ENCODE data around the gene SPTBN5.

Gene SPTBN5

GRCh38 chr15:41861736-41862356, 32.0 kb downstream of the SPTBN5 start:
- DNase-seq = no peak

- no peak for DNase-seq
Observed at GRCh38 chr15:41860049-41860828, 33.6 kb downstream of the SPTBN5 start.

- no peak for DNase-seq
Observed at GRCh38 chr15:41858756-41859155, 35.1 kb downstream of the SPTBN5 start.

- no peak for DNase-seq
Observed at GRCh38 chr15:41857316-41857715, 36.5 kb downstream of the SPTBN5 start.

GRCh38 chr15:41856716-41857115, 37.1 kb downstream of the SPTBN5 start:
- DNase-seq = no peak

- no peak for DNase-seq
Observed at GRCh38 chr15:41856262-41856661, 37.6 kb downstream of the SPTBN5 start.

- DNase-seq = no peak
Observed at GRCh38 chr15:41855261-41855961, 38.4 kb downstream of the SPTBN5 start.

- DNase-seq = no peak
Observed at GRCh38 chr15:41854443-41854842, 39.4 kb downstream of the SPTBN5 start.

GRCh38 chr15:41853831-41854230, 40.0 kb downstream of the SPTBN5 start:
- DNase-seq = no peak

- DNase-seq = no peak
Observed at GRCh38 chr15:41852736-41853590, 40.9 kb downstream of the SPTBN5 start.

GRCh38 chr15:41851755-41852370, 42.0 kb downstream of the SPTBN5 start:
- DNase-seq = no peak

GRCh38 chr15:41851167-41851523, 42.7 kb downstream of the SPTBN5 start:
- DNase-seq = no peak

GRCh38 chr15:41850482-41851166, 43.2 kb downstream of the SPTBN5 start:
- no peak for DNase-seq

- no peak for DNase-seq
Observed at GRCh38 chr15:41849861-41850260, 44.0 kb downstream of the SPTBN5 start.

GRCh38 chr15:41849204-41849603, 44.6 kb downstream of the SPTBN5 start:
- DNase-seq = no peak

- peak; percentile 76 for DNase-seq
Observed at GRCh38 chr15:41848631-41849030, 45.2 kb downstream of the SPTBN5 start.

GRCh38 chr15:41847981-41848380, 45.9 kb downstream of the SPTBN5 start:
- DNase-seq = no peak

- DNase-seq = no peak
Observed at GRCh38 chr15:41847206-41847605, 46.6 kb downstream of the SPTBN5 start.

- no peak for DNase-seq
Observed at GRCh38 chr15:41844814-41845213, 49.0 kb downstream of the SPTBN5 start.

GRCh38 chr15:41843571-41843970, 50.3 kb downstream of the SPTBN5 start:
- no peak for DNase-seq

- no peak for DNase-seq
Observed at GRCh38 chr15:41842229-41842628, 51.6 kb downstream of the SPTBN5 start.

- no peak for DNase-seq
Observed at GRCh38 chr15:41841131-41841530, 52.7 kb downstream of the SPTBN5 start.
